ENCODE measurements around the gene TAS2R20.
"Not testable (repeated sequence)": the region's sequence is repeated elsewhere in the genome, so short reads cannot be mapped to it uniquely, and the experiment has no call there.

Gene TAS2R20

GRCh38 chr12:10998204-10998603, at the start of gene TAS2R20:
TSS of gene TAS2R20 (minus strand) at chr12:10998304. CDS start at chr12:10997875, 429 bp downstream.
- no peak for DNase-seq

- not testable (repeated sequence) for DNase-seq
Measured at GRCh38 chr12:11041366-11041765, 43.3 kb upstream of the TAS2R20 start.

DNA sequence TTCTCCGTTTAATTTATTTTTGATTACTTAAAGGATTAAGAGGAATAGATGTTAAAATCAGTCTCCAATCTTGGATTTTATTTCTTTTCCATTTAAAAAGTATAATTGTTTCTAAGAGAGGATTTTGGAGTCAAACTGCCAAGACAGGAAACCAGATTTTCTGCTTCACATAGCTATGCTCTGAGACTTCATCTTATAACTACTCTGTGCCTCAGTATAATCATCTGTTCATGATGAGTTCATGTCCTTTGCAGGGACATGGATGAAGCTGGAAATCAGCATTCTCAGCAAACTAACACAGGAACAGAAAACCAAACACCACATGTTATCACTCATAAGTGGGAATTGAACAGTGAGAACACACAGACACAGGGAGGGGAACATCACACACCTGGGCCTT, 42.1 kb upstream of the TAS2R20 start:
- no peak for DNase-seq

GRCh38 chr12:11039171-11039570, 41.1 kb upstream of the TAS2R20 start:
- no peak for DNase-seq

DNA sequence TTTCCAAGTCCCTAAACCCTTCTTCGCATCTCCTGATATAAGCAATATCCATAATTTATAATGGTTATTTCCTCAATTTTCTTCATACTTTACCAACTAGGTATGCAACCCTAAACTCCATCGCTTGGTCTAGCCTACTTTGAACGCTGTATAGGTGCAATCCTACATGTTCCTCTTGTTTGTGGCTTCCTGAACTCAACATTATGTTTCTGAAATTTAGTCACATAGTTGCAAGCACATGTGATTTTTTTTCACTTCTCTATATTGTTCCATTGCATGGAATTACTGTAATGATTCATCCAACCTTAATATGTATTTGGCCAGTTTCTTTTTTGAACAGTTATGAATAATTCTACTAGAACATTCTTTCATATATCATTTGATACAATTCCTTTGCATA, 35.9 kb upstream of the TAS2R20 start:
- DNase-seq: not testable (repeated sequence)

- no peak for DNase-seq
Measured at GRCh38 chr12:11031307-11031706, 33.2 kb upstream of the TAS2R20 start, which contains the start of gene TAS2R31. TSS of gene TAS2R31 (minus strand) at chr12:11031407. CDS start at chr12:11031335, 72 bp downstream.

- DNase-seq: no peak
Measured at GRCh38 chr12:11026118-11026517, 28.0 kb upstream of the TAS2R20 start.

- no peak for DNase-seq
Measured at GRCh38 chr12:11023387-11023786, 25.3 kb upstream of the TAS2R20 start.

GRCh38 chr12:11022520-11022919, 24.4 kb upstream of the TAS2R20 start, which contains the start of gene TAS2R19:
TSS of gene TAS2R19 (minus strand) at chr12:11022620. CDS start at chr12:11022571, 49 bp downstream.
- DNase-seq: no peak

- no peak for DNase-seq
Measured at GRCh38 chr12:11016937-11017336, 18.8 kb upstream of the TAS2R20 start.

DNA sequence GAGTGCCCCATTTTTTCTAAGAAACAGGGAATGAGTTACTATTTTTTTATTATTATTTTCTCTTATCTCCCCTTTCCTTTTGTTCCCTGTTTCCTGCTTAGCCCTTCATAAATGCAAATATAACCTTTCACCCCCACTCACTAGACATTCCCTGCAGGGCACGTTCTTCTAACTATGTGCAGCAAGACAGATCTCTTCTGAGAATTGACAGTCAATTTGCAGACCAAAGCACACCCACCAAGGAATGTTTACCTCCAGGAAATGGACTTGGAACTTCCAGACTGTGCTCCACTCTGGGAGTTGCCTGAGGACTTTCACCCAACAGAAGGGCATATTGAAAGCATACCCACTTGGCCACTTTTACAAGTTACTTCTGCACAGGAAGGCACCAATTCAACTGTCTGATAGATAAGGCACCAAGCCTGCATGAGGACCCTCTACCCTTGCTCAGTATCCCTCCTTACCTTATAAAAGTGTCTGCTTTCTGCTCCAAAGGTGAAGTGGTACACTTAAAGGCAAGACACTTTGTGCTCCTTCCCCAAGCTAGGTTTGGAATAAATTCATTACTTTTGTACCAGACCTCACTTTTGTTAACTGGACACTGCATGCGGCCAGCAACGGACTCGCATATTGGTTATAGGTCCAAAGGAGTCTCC, 17.8 kb upstream of the TAS2R20 start:
- no peak for DNase-seq

DNA sequence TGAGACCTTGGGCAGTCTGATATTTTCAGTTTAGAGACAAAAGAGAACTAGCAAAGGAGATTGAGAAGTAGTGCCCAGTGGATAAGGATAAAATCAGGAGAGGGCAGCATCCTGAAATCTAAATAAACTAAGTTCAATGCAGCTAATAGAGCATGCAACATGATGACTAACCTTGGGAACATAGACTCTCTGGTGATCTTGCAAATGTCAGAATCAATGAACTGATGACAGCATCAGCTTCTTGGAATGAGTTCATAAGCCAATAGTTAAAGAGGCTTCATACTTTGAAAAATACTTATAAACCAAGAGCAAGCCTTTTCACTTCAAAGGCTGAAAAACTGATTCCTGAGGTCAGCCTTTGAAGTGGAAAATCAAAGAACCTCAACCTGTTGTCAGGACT, 16.1 kb upstream of the TAS2R20 start:
- DNase-seq: no peak

GRCh38 chr12:11007608-11008007, 9.5 kb upstream of the TAS2R20 start:
- no peak for DNase-seq

- DNase-seq: no peak
Measured at GRCh38 chr12:10994307-10994706, 3.8 kb downstream of the TAS2R20 start.

DNA sequence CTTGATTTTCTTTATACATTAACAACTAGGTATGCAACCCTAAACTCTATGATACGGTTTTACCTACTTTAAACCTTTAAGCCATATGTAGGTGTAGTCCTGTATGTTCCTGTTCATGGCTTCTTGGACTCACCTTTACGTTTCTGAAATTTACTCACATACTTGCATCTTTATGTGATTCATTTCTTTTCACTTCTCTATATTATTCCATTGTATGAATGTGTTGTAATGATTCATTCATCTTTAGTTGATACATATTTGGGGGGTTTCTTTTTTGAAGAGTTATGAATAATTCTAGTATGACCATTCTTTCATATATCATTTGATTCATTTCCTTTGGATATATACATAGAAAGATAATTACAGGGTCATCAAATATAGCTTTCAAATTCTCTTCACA, 9.0 kb downstream of the TAS2R20 start:
- DNase-seq: no peak

DNA sequence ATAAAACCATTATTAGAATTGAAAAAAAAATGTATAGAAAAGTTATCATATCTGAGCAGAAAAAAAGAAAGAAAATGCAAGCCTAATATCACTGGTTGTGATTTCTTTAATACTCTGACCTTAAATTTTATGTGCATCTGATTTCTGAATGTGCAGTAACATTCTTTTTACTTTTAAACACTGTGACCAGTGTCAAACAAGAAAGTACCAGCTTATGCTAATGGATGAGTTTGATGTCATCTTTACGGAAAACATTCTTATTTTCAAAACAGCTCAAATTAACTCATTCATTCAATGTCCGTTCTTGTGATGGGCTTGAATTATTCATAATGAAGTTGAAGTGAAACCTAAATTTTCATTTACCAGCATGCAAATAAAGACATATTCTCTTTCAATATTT, 11.3 kb downstream of the TAS2R20 start, which contains the start of gene TAS2R50:
TAS2R50 (minus strand) TSS at position 101 of the 400 bp plus-strand sequence; CDS start at position 49, 52 bp downstream.
- no peak for DNase-seq

DNA sequence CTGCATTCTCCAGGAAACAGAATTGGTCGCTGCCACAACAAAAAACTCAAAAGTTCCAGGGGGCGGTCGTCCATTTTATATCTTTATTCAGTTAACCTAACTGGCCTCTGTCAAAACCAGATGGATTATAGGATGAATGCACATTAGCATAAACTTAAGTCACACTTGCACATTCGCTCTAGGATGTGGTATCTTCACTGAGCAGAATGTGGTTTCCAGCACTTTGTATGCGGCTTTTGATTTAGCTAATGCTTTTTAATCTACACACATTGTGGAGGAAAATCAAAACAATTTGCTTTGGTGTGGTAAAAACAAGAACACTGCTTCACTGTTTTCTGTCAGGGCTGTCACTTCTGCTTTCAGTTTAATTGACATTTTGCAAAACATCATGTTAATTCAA, 15.9 kb downstream of the TAS2R20 start:
- peak in 1 of 2 experiments; percentile 3 for DNase-seq

DNA sequence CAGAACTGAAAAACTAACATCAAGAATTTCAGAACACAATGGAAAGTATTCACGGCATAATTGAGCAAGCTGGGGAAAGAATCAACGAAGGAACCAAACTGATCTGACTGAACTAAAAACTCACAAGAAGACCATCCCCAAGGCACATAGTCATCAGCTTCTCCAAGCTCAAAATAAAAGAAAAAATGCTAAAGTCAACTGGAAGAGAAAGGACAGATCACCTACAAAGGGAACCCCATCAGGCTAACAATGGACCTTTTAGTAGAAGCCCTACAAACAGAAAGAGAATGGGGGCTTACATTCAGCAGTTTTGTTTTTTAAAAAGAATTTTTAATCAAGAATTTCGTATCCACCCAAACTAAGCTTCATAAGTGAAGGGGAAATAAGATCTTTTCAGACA, 23.1 kb downstream of the TAS2R20 start:
- no peak for DNase-seq

DNA sequence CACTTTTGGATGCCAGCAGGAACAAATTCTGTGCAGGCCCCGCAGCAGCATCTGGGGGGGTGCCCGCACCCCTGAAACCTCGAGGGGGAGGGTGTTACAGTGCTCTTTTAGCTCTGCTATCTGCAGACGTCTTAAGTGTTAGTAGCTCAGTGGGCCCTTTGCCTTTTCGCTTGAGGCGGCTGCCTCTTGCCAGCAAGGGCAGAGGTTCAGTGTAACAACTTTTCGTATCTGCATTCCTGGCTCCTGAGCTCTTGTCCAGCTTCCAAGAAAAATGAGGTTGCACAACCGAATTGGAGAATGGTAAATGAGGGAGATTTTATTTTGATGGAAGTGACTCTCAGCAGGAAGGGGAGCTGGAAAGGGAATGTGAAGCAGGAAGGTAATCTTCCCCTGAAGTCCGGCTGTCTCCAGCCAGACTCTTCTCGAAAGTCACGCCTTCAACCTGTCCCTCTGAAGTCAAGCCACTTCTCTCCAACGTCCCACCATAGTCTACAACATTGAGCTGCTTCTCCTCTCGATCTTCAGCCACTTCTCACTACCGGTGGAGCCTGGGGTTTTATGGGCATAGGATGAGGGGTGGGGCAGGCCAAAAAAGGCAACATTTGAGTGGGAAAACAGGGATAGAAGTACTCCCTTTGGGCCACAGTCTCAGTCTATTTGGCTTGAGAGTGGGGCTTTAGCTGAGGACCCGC, 29.2 kb downstream of the TAS2R20 start:
- no peak for DNase-seq

GRCh38 chr12:10967409-10967808, 30.7 kb downstream of the TAS2R20 start:
- no peak for DNase-seq

GRCh38 chr12:10966314-10966713, 31.8 kb downstream of the TAS2R20 start:
- no peak for DNase-seq

DNA sequence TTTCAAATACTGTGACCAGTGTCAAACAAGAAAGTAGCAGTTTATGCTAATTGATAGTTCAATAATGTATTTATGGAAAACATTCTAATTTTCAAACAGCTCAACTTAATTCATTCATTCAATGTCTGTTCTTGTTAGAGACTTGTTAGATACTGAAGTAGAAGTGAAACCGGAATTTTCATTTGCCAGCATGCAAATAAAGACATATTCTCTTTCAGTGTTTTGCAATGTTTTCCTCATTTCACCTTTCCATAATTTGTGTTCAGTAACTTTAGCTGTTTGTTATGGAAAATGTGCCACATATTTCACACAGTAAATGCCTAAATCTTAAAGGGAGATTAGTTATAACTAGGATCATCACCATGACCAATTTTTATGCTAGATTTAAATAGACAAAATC, 32.6 kb downstream of the TAS2R20 start:
- no peak for DNase-seq

- DNase-seq: no peak
Measured at GRCh38 chr12:10960211-10960610, 37.9 kb downstream of the TAS2R20 start.

DNA sequence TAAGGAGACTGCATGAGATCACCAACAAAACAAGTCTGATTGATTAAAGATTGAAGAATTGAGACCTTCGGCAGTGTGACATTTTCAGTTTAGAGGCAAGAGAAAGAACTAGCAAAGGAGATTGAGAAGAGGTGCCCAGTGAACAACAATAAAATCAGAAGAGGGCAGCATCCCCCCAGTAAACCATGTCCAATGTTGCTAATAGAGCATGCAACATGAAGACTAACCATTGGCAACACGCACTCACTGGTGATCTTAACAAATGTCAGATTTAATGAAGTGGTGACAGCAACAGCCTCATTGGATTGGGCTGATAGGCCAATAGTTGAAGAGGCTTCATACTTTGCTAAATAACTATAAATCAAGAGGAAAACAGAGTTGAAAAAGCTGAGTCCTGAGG, 38.3 kb downstream of the TAS2R20 start:
- DNase-seq: no peak

All from stimulated activated CD4-positive, alpha-beta T cell treated with anti-CD3 and anti-CD28 coated beads, Interleukin-4, amount 100 ng/mL, for 4 hours (primary cell).